B cell (primary cell): ENCODE measurements around the gene VSTM5. TPM values are rescaled to one million over a fixed set of nuclear protein-coding genes. Genes with fewer than 3 reads are reported as not detected.

Experiments
- ATAC-seq: fragments of 200-7000 bp; cut with Tn5 transposase; one replicate; pipeline ENCODE4 v1.10.0; 2021; ENCODE audit warnings: low read depth, mild to moderate bottlenecking, moderate number of reproducible peaks, moderate library complexity
- CTCF ChIA-PET: fragments of 350-600 bp; sonication (Branson Sonifier 250); formaldehyde crosslinking; loops from one replicate; lab custom pipeline; 2021; ENCODE audit warnings: antibody characterized with exemption, inconsistent platforms; lab: Charles Lee
- POLR2A ChIA-PET: fragments of 350-600 bp; sonication (Branson Sonifier 250); formaldehyde crosslinking; loops from one replicate; lab custom pipeline; 2021; ENCODE audit warnings: antibody characterized with exemption; lab: Charles Lee
- DNase-seq: peaks from one replicate; pipeline ENCODE4 v3.0.0; 2013
- H2AFZ ChIP-seq: 2 replicates; pipeline ENCODE4 v1.6.1; 2012; ENCODE audit warnings: mild to moderate bottlenecking, low read depth, low read length; ENCODE audit not compliant: insufficient read depth, poor library complexity, severe bottlenecking
- H3K27ac ChIP-seq, 2 donors: 1 replicate in 1 of 2; 2 replicates in 1 of 2; pipeline ENCODE4 v1.5.1; 2012 to 2013; ENCODE audit warnings: low read length in 2 of 2, mild to moderate bottlenecking in 2 of 2, moderate library complexity in 1 of 2
- H3K27me3 ChIP-seq, 4 experiments: fragments of 200-600 bp in 1 of 4; sonication (generic) in 1 of 4; replicated peaks in 1 of 4; 1 replicate in 2 of 4; 2 replicates in 2 of 4; pipeline versions ENCODE4 v1.6.1 to v1.7.0; 2013 to 2016; ENCODE audit warnings: low read length in 3 of 4, mild to moderate bottlenecking in 2 of 4, mixed read lengths in 1 of 4, moderate library complexity in 1 of 4; ENCODE audit not compliant: insufficient read depth in 4 of 4, control insufficient read depth in 3 of 4; ENCODE audit errors: control extremely low read depth in 1 of 4
- H3K36me3 ChIP-seq, 2 experiments: replicated peaks in 1 of 2; 1 replicate in 1 of 2; 2 replicates in 1 of 2; pipeline versions ENCODE4 v1.6.1 to v1.7.1; 2013; ENCODE audit warnings: low read length in 1 of 2; ENCODE audit not compliant: insufficient read depth in 2 of 2, control insufficient read depth in 1 of 2; ENCODE audit errors: control extremely low read depth in 1 of 2, extremely low read depth in 1 of 2
- H3K4me1 ChIP-seq, 2 donors: fragments of 200-600 bp in 1 of 2; sonication (generic) in 1 of 2; 1 replicate in 1 of 2; 2 replicates in 1 of 2; pipeline versions ENCODE4 v1.5.1 to v1.6.1; 2013 to 2017; ENCODE audit warnings: low read length in 2 of 2; ENCODE audit not compliant: control insufficient read depth in 2 of 2, insufficient read depth in 2 of 2
- H3K4me2 ChIP-seq: replicated peaks from 2 replicates; pipeline ENCODE3; 2012; ENCODE audit warnings: mild to moderate bottlenecking, low read depth, low read length; ENCODE audit not compliant: poor library complexity, severe bottlenecking
- H3K4me3 ChIP-seq, 5 experiments: fragments of 200-600 bp in 1 of 5; sonication (generic) in 1 of 5; 1 replicate in 3 of 5; 2 replicates in 2 of 5; pipeline versions ENCODE4 v1.5.1 to v1.7.0; 2011 to 2016; ENCODE audit warnings: low read length in 4 of 5, mild to moderate bottlenecking in 4 of 5, low read depth in 2 of 5, control low read depth in 1 of 5, moderate library complexity in 1 of 5; ENCODE audit not compliant: insufficient read depth in 1 of 5; ENCODE audit errors: control extremely low read depth in 1 of 5, extremely low read depth in 1 of 5
- H3K79me2 ChIP-seq: fragments of 200-600 bp; sonication (generic); one replicate; pipeline ENCODE4 v1.6.0; 2016; ENCODE audit warnings: low read length; ENCODE audit not compliant: control insufficient read depth, insufficient read depth
- H3K9ac ChIP-seq: fragments of 200-600 bp; sonication (generic); 2 replicates; pipeline ENCODE4 v1.6.1; 2017; ENCODE audit warnings: mild to moderate bottlenecking, low read length, moderate library complexity
- H3K9me3 ChIP-seq, 3 donors: one replicate each; pipeline versions ENCODE4 v1.6.1 to v1.7.1; 2013; ENCODE audit warnings: low read length in 2 of 3; ENCODE audit not compliant: control insufficient read depth in 2 of 3, insufficient read depth in 1 of 3; ENCODE audit errors: control extremely low read depth in 1 of 3
- H4K20me1 ChIP-seq: 2 replicates; pipeline ENCODE4 v1.6.0; 2012; ENCODE audit warnings: mild to moderate bottlenecking, low read length; ENCODE audit not compliant: insufficient read depth, control insufficient read depth, poor library complexity, severe bottlenecking
- H3K27ac Mint-ChIP-seq: one replicate; pipeline ENCODE4 v1.8.0; 2021; ENCODE audit warnings: mixed read lengths
- H3K27me3 Mint-ChIP-seq: one replicate; pipeline ENCODE4 v1.8.0; 2021; ENCODE audit warnings: mixed read lengths
- H3K4me1 Mint-ChIP-seq: one replicate; pipeline ENCODE4 v1.8.0; 2021; ENCODE audit warnings: mixed read lengths
- H3K4me3 Mint-ChIP-seq: one replicate; pipeline ENCODE4 v1.8.0; 2021; ENCODE audit warnings: mixed read lengths
- H3K9me3 Mint-ChIP-seq: one replicate; pipeline ENCODE4 v1.8.0; 2022; ENCODE audit warnings: mixed read lengths; ENCODE audit not compliant: insufficient read depth
- CTCF ChIP-seq: fragments of 200-600 bp; IDR thresholded peaks from one replicate; pipeline ENCODE4 v1.8.0; 2022; ENCODE audit warnings: antibody characterized with exemption, mild to moderate bottlenecking
- EZH2 ChIP-seq: IDR thresholded peaks from 2 replicates; pipeline ENCODE4 v1.6.1; 2012; ENCODE audit warnings: borderline replicate concordance, low read depth, mild to moderate bottlenecking, moderate library complexity, low read length; ENCODE audit not compliant: insufficient read depth, poor library complexity, severe bottlenecking
- WGBS: methylation state at CpG from one replicate; pipeline ENCODE4 v1.1.5; 2013; ENCODE audit warnings: missing lambda C conversion rate; ENCODE audit not compliant: insufficient coverage; 5-methylcytosine and 5-hydroxymethylcytosine counted together
- intact Hi-C: fragments of 100-400 bp; cut with micrococcal nuclease; formaldehyde crosslinking; loops from one replicate; pipeline ENCODE4 v1.10.0; 2022
- polyA plus RNA-seq: library from polyadenylated mRNA; depleted of rRNA; stranded (reverse); fragments of >200 nt; gene quantifications from 2 replicates; pipeline ENCODE4 v1.2.3, GENCODE V29; 2012
- total RNA-seq, 2 donors: library from RNA; stranded (reverse); fragments of 120-200 nt in 1 of 2; gene quantifications; 1 replicate in 1 of 2; 2 replicates in 1 of 2; pipeline versions ENCODE4 v1.2.3 to v1.2.4, GENCODE V29; 2013 to 2022

VSTM5 gene
- total and polyA plus RNA-seq, 2 donors (not counting 1 experiment from before 2014, with no cell fraction given): not detected

GRCh38 chr11:93773601-93774200 lies 76.7 kb downstream of the VSTM5 start:
- no peaks in the 10 kb centered on the region for H3K9me3 Mint-ChIP-seq
- ATAC-seq (no peak), DNase-seq (no peak)
- Histone ChIP-seq H3K4me2 (no peak overlapping the region), H3K27me3 (no peaks in the 10 kb centered on the region), H3K4me1 (no peaks in the 10 kb centered on the region), H3K4me3 (no peak overlapping the region), H3K27ac (no peak overlapping the region), H3K36me3 (no peaks in the 10 kb centered on the region), H4K20me1 (no peaks in the 10 kb centered on the region), H3K9ac (no peak overlapping the region), H3K9me3 (peaks cover 0 to 26% (median 10%) of the 10 kb centered on the region in 3 donors), H2AFZ (no peak overlapping the region), H3K79me2 (no peaks in the 10 kb centered on the region)
- intact Hi-C loops: no loop called here
- CTCF ChIA-PET: no interaction called here
- H3K4me1 Mint-ChIP-seq: no peaks in the 10 kb centered on the region
- H3K27ac Mint-ChIP-seq: no peak overlapping the region
- H3K27me3 Mint-ChIP-seq: no peaks in the 10 kb centered on the region
- no peak overlapping the region for H3K4me3 Mint-ChIP-seq
- POLR2A ChIA-PET: no interaction called here
- TF ChIP-seq EZH2 (no peak), CTCF (no peak)
- WGBS: 99% methylated on average over 10 of the region's 10 CpGs

- Mint-ChIP-seq H3K9me3 (no peaks in the 10 kb centered on the region), H3K4me3 (no peak overlapping the region), H3K4me1 (no peaks in the 10 kb centered on the region), H3K27ac (no peak overlapping the region), H3K27me3 (no peaks in the 10 kb centered on the region)
- TF ChIP-seq CTCF (no peak), EZH2 (no peak)
- DNase-seq (no peak), ATAC-seq (no peak)
- POLR2A ChIA-PET: no interaction called here
- no peaks in the 10 kb centered on the region for H3K79me2 ChIP-seq
- H3K4me3 ChIP-seq: no peak overlapping the region
- H3K9ac ChIP-seq: no peak overlapping the region
- H3K27ac ChIP-seq: no peak overlapping the region
- CTCF ChIA-PET: no interaction called here
- H3K9me3 ChIP-seq: peaks cover 0 to 26% (median 10%) of the 10 kb centered on the region in 3 donors
- 96% methylated on average over 3 of the region's 3 CpGs for WGBS
- no peaks in the 10 kb centered on the region for H3K27me3 ChIP-seq
- intact Hi-C loops: no loop called here
- H4K20me1 ChIP-seq: no peaks in the 10 kb centered on the region
- H3K36me3 ChIP-seq: no peaks in the 10 kb centered on the region
- no peaks in the 10 kb centered on the region for H3K4me1 ChIP-seq
- H3K4me2 ChIP-seq: no peak overlapping the region
- H2AFZ ChIP-seq: no peak overlapping the region
Observed at GRCh38 chr11:93773045-93773477, 77.4 kb downstream of the VSTM5 start.
